ENCODE measurements around the gene ADPRM.

GRCh38 chr17:10727192-10727591 is 29.8 kb downstream of the ADPRM start:
- TF ChIP-seq ZNF777 (tag by site-specific recombination; IDR thresholded peaks at IDR 0.05; ENCODE audit: borderline replicate concordance) (no peak), ZBTB8A (tag by site-specific recombination; IDR thresholded peaks at IDR 0.05) (no peak), CTCF (tag by site-specific recombination; IDR thresholded peaks at IDR 0.05) (no peak), KLF16 (tag by site-specific recombination; IDR thresholded peaks at IDR 0.05) (no peak), ZNF121 (tag by site-specific recombination; IDR thresholded peaks at IDR 0.05) (no peak), ZNF558 (tag by site-specific recombination; IDR thresholded peaks at IDR 0.05) (no peak), ZNF629 (tag by site-specific recombination; IDR thresholded peaks at IDR 0.05) (no peak)

Measured in HEK293 (cell line).